Gastrocnemius medialis (tissue), 4 donors: Measurements from ENCODE around the gene EEFSEC. TPM values are rescaled to one million over a fixed set of nuclear protein-coding genes. Genes with fewer than 3 reads are reported as not detected.

Experiments
- ATAC-seq, 2 donors: fragments of 150-250 bp; one replicate each; pipeline ENCODE4 v1.9.1; 2016
- DNase-seq, 2 donors: peaks; one replicate each; pipeline ENCODE4 v3.0.0-alpha.2; 2019
- H3K27ac ChIP-seq, 4 donors: fragments of 200-600 bp; sonication (generic); 1 replicate in 1 of 4; 2 replicates in 3 of 4; pipeline ENCODE4 v1.5.1; 2016 to 2018; ENCODE audit warnings: mild to moderate bottlenecking in 2 of 4, moderate library complexity in 1 of 4
- H3K27me3 ChIP-seq, 3 donors: fragments of 200-600 bp; sonication (generic) in 2 of 3; 1 replicate in 1 of 3; 2 replicates in 2 of 3; pipeline versions ENCODE4 v1.5.1 to v1.6.0; 2016 to 2019; ENCODE audit warnings: mild to moderate bottlenecking in 1 of 3, moderate library complexity in 1 of 3
- H3K36me3 ChIP-seq, 2 donors: fragments of 200-600 bp; sonication (generic) in 1 of 2; one replicate each; pipeline ENCODE4 v1.5.1; 2017 to 2018
- H3K4me1 ChIP-seq, 2 donors: fragments of 200-600 bp; sonication (generic) in 1 of 2; one replicate each; pipeline ENCODE4 v1.5.1; 2016 to 2017; ENCODE audit warnings: mild to moderate bottlenecking in 2 of 2
- H3K4me3 ChIP-seq, 4 donors: fragments of 200-600 bp; sonication (generic) in 3 of 4; 1 replicate in 1 of 4; 2 replicates in 3 of 4; pipeline ENCODE4 v1.5.1; 2016 to 2019; ENCODE audit warnings: mild to moderate bottlenecking in 2 of 4
- H3K9me3 ChIP-seq, 3 donors: fragments of 200-600 bp; sonication (generic) in 2 of 3; 1 replicate in 1 of 3; 2 replicates in 2 of 3; pipeline ENCODE4 v1.5.1; 2016 to 2019
- CTCF ChIP-seq, 5 experiments: fragments of 450-650 bp in 3 of 5; fragments of 200-600 bp in 2 of 5; sonication (generic) in 2 of 5; IDR thresholded peaks in 4 of 5; conservative IDR thresholded peaks in 1 of 5; 1 replicate in 4 of 5; 2 replicates in 1 of 5; pipeline ENCODE4 v1.5.1; 2016 to 2019; ENCODE audit warnings: antibody characterized with exemption in 5 of 5, mild to moderate bottlenecking in 3 of 5, moderate library complexity in 3 of 5
- POLR2A ChIP-seq, 2 donors: fragments of 450-650 bp; IDR thresholded peaks; one replicate each; pipeline ENCODE4 v1.6.1; 2017; ENCODE audit warnings: antibody characterized with exemption in 2 of 2, mild to moderate bottlenecking in 2 of 2, moderate library complexity in 2 of 2
- in situ Hi-C, 4 donors: fragments of 200-750 bp; cut with MboI; loops; one replicate each; pipeline versions ENCODE4 v1.15.0 to v1.8.0; 2017; ENCODE audit warnings: low sequenced_read_pairs in 4 of 4
- intact Hi-C: fragments of 100-400 bp; cut with DNase I; formaldehyde crosslinking; loops from one replicate; pipeline ENCODE4 v1.15.1; 2023; ENCODE audit warnings: low total_unique reads
- total RNA-seq, 4 donors: library from RNA; depleted of rRNA; stranded (reverse); fragments of >200 nt; gene quantifications; one replicate each; pipeline versions ENCODE4 v1.1.0 to v1.2.3, GENCODE V29; 2016

EEFSEC gene
- total RNA-seq, 4 donors from 2014 or later = 21.0 to 29.4 (median 23.4) TPM

GRCh38 chr3:128410669-128411573 lies 257.6 kb downstream of the EEFSEC start:
- Histone ChIP-seq H3K4me3 (no peak overlapping the region), H3K4me1 (peaks cover 0 to 5% of the 10 kb centered on the region in 2 donors), H3K27ac (no peak overlapping the region), H3K36me3 (no peaks in the 10 kb centered on the region), H3K9me3 (no peaks in the 10 kb centered on the region), H3K27me3 (no peaks in the 10 kb centered on the region)
- TF ChIP-seq CTCF (IDR thresholded peaks at IDR 0.05 in 4 of 5, conservative IDR thresholded peaks at IDR 0.05 in 1 of 5) (no peak), POLR2A (IDR thresholded peaks at IDR 0.05) (no peak)
- in situ Hi-C loops (no loop called here), intact Hi-C loops (no loop called here)
- ATAC-seq (no peak), DNase-seq (no peak)

- peaks cover 0 to 5% of the 10 kb centered on the region in 2 donors for H3K4me1 ChIP-seq
- intact Hi-C loops = no loop called here
- H3K4me3 ChIP-seq = no peak overlapping the region
- no peaks in the 10 kb centered on the region for H3K36me3 ChIP-seq
- no peaks in the 10 kb centered on the region for H3K9me3 ChIP-seq
- ATAC-seq = no peak
- no peak overlapping the region for H3K27ac ChIP-seq
- no peak for DNase-seq
- in situ Hi-C loops = no loop called here
- no peaks in the 10 kb centered on the region for H3K27me3 ChIP-seq
- no peak for TF ChIP-seq CTCF (IDR thresholded peaks at IDR 0.05 in 4 of 5, conservative IDR thresholded peaks at IDR 0.05 in 1 of 5)
- no peak for TF ChIP-seq POLR2A (IDR thresholded peaks at IDR 0.05)
Observed at GRCh38 chr3:128411574-128412064, 258.3 kb downstream of the EEFSEC start.

- Histone ChIP-seq H3K9me3 (no peaks in the 10 kb centered on the region), H3K27ac (no peak overlapping the region), H3K4me3 (no peak overlapping the region), H3K36me3 (no peaks in the 10 kb centered on the region), H3K4me1 (peaks cover 0 to 5% of the 10 kb centered on the region in 2 donors), H3K27me3 (no peaks in the 10 kb centered on the region)
- in situ Hi-C loops = no loop called here
- no peak for TF ChIP-seq POLR2A (IDR thresholded peaks at IDR 0.05)
- no peak for TF ChIP-seq CTCF (IDR thresholded peaks at IDR 0.05 in 4 of 5, conservative IDR thresholded peaks at IDR 0.05 in 1 of 5)
- no peak for DNase-seq
- ATAC-seq = no peak
- intact Hi-C loops = no loop called here
Observed at GRCh38 chr3:128412180-128413002, 259.1 kb downstream of the EEFSEC start.

GRCh38 chr3:128413003-128413370 lies 259.7 kb downstream of the EEFSEC start:
- ATAC-seq = no peak
- no peak for DNase-seq
- Histone ChIP-seq H3K4me1 (peaks cover 0 to 5% of the 10 kb centered on the region in 2 donors), H3K9me3 (no peaks in the 10 kb centered on the region), H3K36me3 (no peaks in the 10 kb centered on the region), H3K27me3 (no peaks in the 10 kb centered on the region), H3K27ac (no peak overlapping the region), H3K4me3 (no peak overlapping the region)
- in situ Hi-C loops = no loop called here
- intact Hi-C loops = no loop called here
- TF ChIP-seq CTCF (IDR thresholded peaks at IDR 0.05 in 4 of 5, conservative IDR thresholded peaks at IDR 0.05 in 1 of 5) (no peak), POLR2A (IDR thresholded peaks at IDR 0.05) (no peak)
